ENCODE results near the gene ZC3H12C.

The ZC3H12C gene

DNA sequence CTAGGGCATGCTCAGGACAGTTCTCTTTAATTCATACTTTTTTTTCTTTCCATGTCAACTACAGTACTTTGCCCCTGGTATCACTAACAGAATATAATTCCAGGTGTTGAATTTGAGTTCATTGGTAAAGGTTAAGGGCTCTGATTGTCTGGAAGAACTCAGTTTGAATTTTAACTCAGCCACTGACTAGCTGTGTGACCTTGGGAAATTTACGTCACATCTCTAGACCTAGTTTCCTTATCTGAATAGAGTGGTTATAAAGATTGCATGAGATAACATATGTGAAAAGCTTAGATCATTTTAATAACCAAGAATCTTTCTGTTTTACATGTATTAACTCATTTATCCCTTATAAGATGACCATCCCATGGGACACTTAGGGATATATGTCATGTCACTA, 15.8 kb upstream of the ZC3H12C start:
- TF ChIP-seq SUZ12 (IDR thresholded peaks at IDR 0.05; ENCODE audit: extremely low read depth, insufficient read depth, insufficient read length) (no peak), ZNF274 (IDR thresholded peaks at IDR 0.05; ENCODE audit: low read depth, low read length) (no peak), YY1 (IDR thresholded peaks at IDR 0.05; ENCODE audit: insufficient read depth, insufficient read length) (no peak)
- Histone ChIP-seq H3K36me3 (ENCODE audit: insufficient read depth, insufficient read length, low read length) (no peaks in the 10 kb centered on the region), H3K4me1 (ENCODE audit: insufficient read depth, insufficient read length) (peaks cover 6% of the 10 kb centered on the region), H3K4me3 (ENCODE audit: insufficient read length, low read depth) (no peak overlapping the region), H3K9me3 (ENCODE audit: insufficient read depth, low read length) (peaks cover 17% of the 10 kb centered on the region), H3K27me3 (ENCODE audit: insufficient read depth, insufficient read length) (no peaks in the 10 kb centered on the region), H3K9ac (ENCODE audit: insufficient read length, low read depth) (no peak overlapping the region)
- DNase-seq (ENCODE audit: low read depth, low spot score): no peak

DNA sequence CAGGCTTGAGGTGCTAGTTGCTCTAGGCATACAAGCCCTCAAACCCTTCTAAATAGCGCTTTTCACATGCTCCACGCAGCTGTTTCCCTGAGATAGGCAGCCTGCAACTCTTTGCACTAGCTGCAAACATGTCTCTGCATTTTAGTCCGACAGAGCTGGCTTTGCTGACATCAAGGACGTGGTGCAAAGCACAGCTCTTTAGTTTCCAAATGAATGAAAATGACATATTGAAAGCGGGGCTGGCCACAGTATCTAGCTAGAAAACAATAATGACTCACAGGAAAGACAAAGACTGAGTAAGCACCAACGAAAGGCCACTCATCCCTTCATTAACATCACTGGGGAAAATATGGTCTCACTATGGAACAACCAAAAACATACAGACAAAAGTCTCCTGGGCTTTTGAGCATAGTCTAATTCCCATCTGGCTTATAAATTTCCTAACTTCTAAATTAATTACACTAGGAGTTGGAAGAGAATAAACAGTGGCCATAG, 15.3 kb upstream of the ZC3H12C start:
- Histone ChIP-seq H3K9ac (ENCODE audit: insufficient read length, low read depth) (no peak overlapping the region), H3K4me1 (ENCODE audit: insufficient read depth, insufficient read length) (peaks cover 6% of the 10 kb centered on the region), H3K36me3 (ENCODE audit: insufficient read depth, insufficient read length, low read length) (no peaks in the 10 kb centered on the region), H3K4me3 (ENCODE audit: insufficient read length, low read depth) (no peak overlapping the region), H3K9me3 (ENCODE audit: insufficient read depth, low read length) (peaks cover 17% of the 10 kb centered on the region), H3K27me3 (ENCODE audit: insufficient read depth, insufficient read length) (no peaks in the 10 kb centered on the region)
- TF ChIP-seq SUZ12 (IDR thresholded peaks at IDR 0.05; ENCODE audit: extremely low read depth, insufficient read depth, insufficient read length) (no peak), ZNF274 (IDR thresholded peaks at IDR 0.05; ENCODE audit: low read depth, low read length) (no peak), YY1 (IDR thresholded peaks at IDR 0.05; ENCODE audit: insufficient read depth, insufficient read length) (no peak)
- DNase-seq (ENCODE audit: low read depth, low spot score): no peak

DNA sequence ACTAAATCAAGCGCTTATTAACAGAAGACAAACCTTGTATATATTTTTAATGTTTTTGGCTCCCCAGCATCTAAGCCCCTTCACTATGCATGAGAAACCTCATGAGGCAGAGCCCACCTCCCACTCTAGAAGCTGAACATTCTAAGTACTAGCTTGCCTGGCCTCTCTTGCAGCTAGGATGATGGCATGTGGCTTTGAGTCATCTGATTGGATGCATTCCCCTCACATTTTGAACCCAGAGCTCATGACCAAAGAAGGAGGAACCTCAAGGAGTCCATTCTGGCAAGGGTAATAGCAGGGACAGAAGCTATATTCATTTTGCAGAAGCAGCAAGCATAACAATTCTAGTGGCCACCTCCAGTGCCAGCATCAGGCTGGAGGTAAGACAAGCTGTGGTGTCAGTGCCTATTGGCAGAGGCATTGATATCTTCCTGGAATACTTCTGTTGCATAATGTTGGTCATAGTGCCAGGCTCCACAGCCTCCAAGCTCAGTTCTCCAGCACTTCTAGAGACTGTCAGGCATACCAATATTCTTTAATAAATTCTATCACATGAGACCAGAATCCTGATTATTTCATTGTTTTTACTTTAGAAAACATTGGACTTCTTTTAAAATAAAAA, 14.2 kb upstream of the ZC3H12C start:
- no peak for TF ChIP-seq YY1 (IDR thresholded peaks at IDR 0.05; ENCODE audit: insufficient read depth, insufficient read length)
- TF ChIP-seq ZNF274 (IDR thresholded peaks at IDR 0.05; ENCODE audit: low read depth, low read length): no peak
- no peak for TF ChIP-seq SUZ12 (IDR thresholded peaks at IDR 0.05; ENCODE audit: extremely low read depth, insufficient read depth, insufficient read length)
- peaks cover 17% of the 10 kb centered on the region for H3K9me3 ChIP-seq (ENCODE audit: insufficient read depth, low read length)
- no peak overlapping the region for H3K9ac ChIP-seq (ENCODE audit: insufficient read length, low read depth)
- no peaks in the 10 kb centered on the region for H3K36me3 ChIP-seq (ENCODE audit: insufficient read depth, insufficient read length, low read length)
- DNase-seq (ENCODE audit: low read depth, low spot score): no peak
- H3K4me3 ChIP-seq (ENCODE audit: insufficient read length, low read depth): no peak overlapping the region
- peaks cover 6% of the 10 kb centered on the region for H3K4me1 ChIP-seq (ENCODE audit: insufficient read depth, insufficient read length)
- H3K27me3 ChIP-seq (ENCODE audit: insufficient read depth, insufficient read length): no peaks in the 10 kb centered on the region

DNA sequence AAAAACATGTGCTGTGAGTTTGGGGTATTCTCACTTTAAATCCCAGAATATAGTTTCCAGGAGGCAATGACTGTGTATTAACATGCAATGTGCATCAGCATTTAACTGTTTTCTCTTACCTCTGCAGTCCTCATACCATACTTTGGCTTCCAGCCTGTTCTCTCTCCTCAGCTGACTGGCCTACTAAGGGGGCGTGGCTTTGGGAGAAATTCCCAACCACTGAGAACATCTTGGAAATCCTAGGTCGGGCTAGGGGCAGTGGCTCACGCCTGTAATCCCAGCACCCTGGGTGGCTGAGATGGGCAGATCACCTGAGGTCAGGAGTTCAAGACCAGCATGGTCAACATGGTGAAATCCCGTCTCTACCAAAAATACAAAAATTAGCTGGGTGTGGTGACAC, 13.5 kb upstream of the ZC3H12C start:
- H3K36me3 ChIP-seq (ENCODE audit: insufficient read depth, insufficient read length, low read length): no peaks in the 10 kb centered on the region
- no peak overlapping the region for H3K4me3 ChIP-seq (ENCODE audit: insufficient read length, low read depth)
- TF ChIP-seq YY1 (IDR thresholded peaks at IDR 0.05; ENCODE audit: insufficient read depth, insufficient read length): no peak
- no peak for TF ChIP-seq SUZ12 (IDR thresholded peaks at IDR 0.05; ENCODE audit: extremely low read depth, insufficient read depth, insufficient read length)
- TF ChIP-seq ZNF274 (IDR thresholded peaks at IDR 0.05; ENCODE audit: low read depth, low read length): no peak
- peaks cover 17% of the 10 kb centered on the region for H3K9me3 ChIP-seq (ENCODE audit: insufficient read depth, low read length)
- DNase-seq (ENCODE audit: low read depth, low spot score): no peak
- no peaks in the 10 kb centered on the region for H3K27me3 ChIP-seq (ENCODE audit: insufficient read depth, insufficient read length)
- H3K9ac ChIP-seq (ENCODE audit: insufficient read length, low read depth): no peak overlapping the region
- peaks cover 6% of the 10 kb centered on the region for H3K4me1 ChIP-seq (ENCODE audit: insufficient read depth, insufficient read length)

DNA sequence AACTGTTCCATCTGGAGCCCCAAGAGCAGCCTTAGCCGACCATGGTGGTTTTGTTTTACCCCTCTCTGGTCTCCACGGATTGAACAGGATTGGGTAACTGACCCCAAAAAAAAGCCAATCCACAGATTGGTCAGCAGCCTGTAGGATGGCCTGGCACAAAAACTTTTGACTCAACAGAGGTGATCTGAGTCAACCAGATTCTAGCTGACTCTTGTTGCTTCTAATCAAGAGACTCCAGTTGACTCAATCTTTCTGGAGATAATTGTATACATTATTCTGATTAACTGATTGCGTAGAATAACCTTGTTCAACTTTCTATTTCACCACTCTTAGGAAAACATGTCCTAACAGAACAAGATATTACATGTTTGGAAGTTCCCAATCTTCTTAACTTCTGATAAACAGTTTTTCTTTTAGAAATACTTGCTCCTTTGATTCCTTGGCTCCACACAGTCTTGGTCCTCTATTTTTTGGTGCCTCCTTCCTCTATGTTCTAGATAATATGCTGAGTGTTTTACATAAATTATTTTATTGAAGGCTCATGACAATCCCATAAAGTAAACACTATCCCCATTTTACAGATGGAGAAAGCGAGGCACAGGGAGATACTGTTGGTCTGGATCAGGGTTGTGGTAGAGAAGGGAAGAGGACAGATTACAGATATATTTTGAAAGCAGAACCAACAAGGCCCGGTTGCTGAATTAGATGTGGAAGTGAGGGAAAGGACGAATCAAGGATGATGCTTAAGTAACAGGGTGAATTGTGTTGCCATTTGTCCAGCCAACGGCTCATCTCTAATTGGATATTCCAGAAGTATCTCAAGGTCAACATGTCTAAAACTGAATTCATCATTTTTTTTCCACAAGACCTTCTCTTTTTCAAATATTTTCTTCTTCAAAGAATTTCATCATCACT, 11.5 kb upstream of the ZC3H12C start:
- no peak for DNase-seq (ENCODE audit: low read depth, low spot score)
- Histone ChIP-seq H3K9me3 (ENCODE audit: insufficient read depth, low read length) (peaks cover 17% of the 10 kb centered on the region), H3K4me1 (ENCODE audit: insufficient read depth, insufficient read length) (no peaks in the 10 kb centered on the region), H3K9ac (ENCODE audit: insufficient read length, low read depth) (no peak overlapping the region), H3K4me3 (ENCODE audit: insufficient read length, low read depth) (no peak overlapping the region), H3K36me3 (ENCODE audit: insufficient read depth, insufficient read length, low read length) (no peaks in the 10 kb centered on the region), H3K27me3 (ENCODE audit: insufficient read depth, insufficient read length) (no peaks in the 10 kb centered on the region)
- TF ChIP-seq SUZ12 (IDR thresholded peaks at IDR 0.05; ENCODE audit: extremely low read depth, insufficient read depth, insufficient read length): no peak
- no peak for TF ChIP-seq ZNF274 (IDR thresholded peaks at IDR 0.05; ENCODE audit: low read depth, low read length)
- no peak for TF ChIP-seq YY1 (IDR thresholded peaks at IDR 0.05; ENCODE audit: insufficient read depth, insufficient read length)

DNA sequence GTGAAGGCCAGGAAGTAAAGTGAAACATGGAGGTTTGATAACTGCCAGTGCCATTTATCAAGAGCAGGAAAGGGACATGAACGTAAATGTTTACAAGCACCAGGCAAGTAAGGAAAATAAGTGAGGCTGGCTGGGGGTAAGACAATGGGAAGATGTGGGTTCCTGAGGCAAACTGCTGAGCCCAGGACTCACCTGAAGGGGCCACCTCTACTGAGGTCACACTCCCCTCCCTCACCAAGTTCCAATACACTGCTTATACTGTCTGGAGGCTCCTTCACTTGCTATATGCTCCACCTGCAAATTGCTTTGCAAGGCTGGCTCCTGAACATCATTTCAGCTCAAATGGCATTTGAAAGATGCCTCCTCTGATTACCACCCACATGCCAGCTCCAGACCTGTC, 10.3 kb upstream of the ZC3H12C start:
- no peak for DNase-seq (ENCODE audit: low read depth, low spot score)
- Histone ChIP-seq H3K4me1 (ENCODE audit: insufficient read depth, insufficient read length) (no peaks in the 10 kb centered on the region), H3K9ac (ENCODE audit: insufficient read length, low read depth) (no peak overlapping the region), H3K36me3 (ENCODE audit: insufficient read depth, insufficient read length, low read length) (no peaks in the 10 kb centered on the region), H3K4me3 (ENCODE audit: insufficient read length, low read depth) (no peak overlapping the region), H3K9me3 (ENCODE audit: insufficient read depth, low read length) (peaks cover 17% of the 10 kb centered on the region), H3K27me3 (ENCODE audit: insufficient read depth, insufficient read length) (no peaks in the 10 kb centered on the region)
- no peak for TF ChIP-seq YY1 (IDR thresholded peaks at IDR 0.05; ENCODE audit: insufficient read depth, insufficient read length)
- no peak for TF ChIP-seq SUZ12 (IDR thresholded peaks at IDR 0.05; ENCODE audit: extremely low read depth, insufficient read depth, insufficient read length)
- TF ChIP-seq ZNF274 (IDR thresholded peaks at IDR 0.05; ENCODE audit: low read depth, low read length): no peak

DNA sequence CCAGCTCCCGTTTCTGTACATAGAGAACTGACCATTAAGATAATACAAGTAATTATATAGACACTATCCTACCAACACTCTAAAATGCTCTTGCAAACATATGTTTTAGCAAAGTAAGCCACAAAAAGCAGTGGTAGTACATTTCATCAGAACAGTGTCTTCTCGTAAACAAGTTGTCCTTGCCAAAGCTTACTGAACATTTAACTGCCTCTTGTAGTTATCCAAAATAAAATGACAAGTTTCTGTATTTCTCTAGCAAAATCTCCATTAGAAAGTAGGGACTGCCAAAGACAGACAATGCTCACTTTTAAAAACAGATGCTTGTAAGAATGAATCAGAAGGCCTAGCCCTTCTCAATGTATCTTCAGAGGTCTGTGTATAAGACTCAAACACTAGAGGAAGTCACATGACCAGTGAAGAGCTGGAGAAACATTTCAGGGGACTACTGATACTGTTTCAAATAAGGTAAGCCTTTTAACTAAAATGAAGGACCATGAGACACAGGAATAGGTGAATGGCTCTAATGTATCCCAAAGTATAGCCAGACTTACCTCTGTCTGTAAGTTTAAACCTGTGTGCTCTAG, 7.8 kb upstream of the ZC3H12C start:
- no peaks in the 10 kb centered on the region for H3K9me3 ChIP-seq (ENCODE audit: insufficient read depth, low read length)
- H3K4me3 ChIP-seq (ENCODE audit: insufficient read length, low read depth): no peak overlapping the region
- DNase-seq (ENCODE audit: low read depth, low spot score): no peak
- no peaks in the 10 kb centered on the region for H3K36me3 ChIP-seq (ENCODE audit: insufficient read depth, insufficient read length, low read length)
- no peak overlapping the region for H3K9ac ChIP-seq (ENCODE audit: insufficient read length, low read depth)
- TF ChIP-seq ZNF274 (IDR thresholded peaks at IDR 0.05; ENCODE audit: low read depth, low read length) (no peak), SUZ12 (IDR thresholded peaks at IDR 0.05; ENCODE audit: extremely low read depth, insufficient read depth, insufficient read length) (no peak), YY1 (IDR thresholded peaks at IDR 0.05; ENCODE audit: insufficient read depth, insufficient read length) (no peak)
- H3K4me1 ChIP-seq (ENCODE audit: insufficient read depth, insufficient read length): no peaks in the 10 kb centered on the region
- H3K27me3 ChIP-seq (ENCODE audit: insufficient read depth, insufficient read length): peaks cover 3% of the 10 kb centered on the region

All from NT2/D1 (cell line).